Activated CD8-positive, alpha-beta memory T cell treated with anti-CD3 and anti-CD28 coated beads for 36 hours (primary cell): Measurements from ENCODE around the gene EI24. TPM values are rescaled to one million over a fixed set of nuclear protein-coding genes. Genes with fewer than 3 reads are reported as not detected.
"Not testable (repeated sequence)": the region's sequence is repeated elsewhere in the genome, so short reads cannot be mapped to it uniquely, and the experiment has no call there.

Experiments used
- CTCF ChIA-PET: fragments of 350-600 bp; sonication (Branson Sonifier 250); formaldehyde crosslinking; loops from one replicate; lab custom pipeline; 2021; ENCODE audit warnings: antibody characterized with exemption; lab: Charles Lee
- POLR2A ChIA-PET: fragments of 350-600 bp; sonication (Branson Sonifier 250); formaldehyde crosslinking; loops from one replicate; lab custom pipeline; 2021; ENCODE audit warnings: antibody characterized with exemption; lab: Charles Lee
- total RNA-seq, 2 experiments: library from RNA; stranded (reverse); gene quantifications; one replicate each; pipeline ENCODE4 v1.2.3, GENCODE V29; 2021

The EI24 gene
- total RNA-seq, 2 experiments from 2014 or later: 59.7 to 63.2 TPM

- POLR2A ChIA-PET: interaction anchor here (2.1 to 2.2 kb wide), 2 partner anchors 21 to 317 kb away, joined by 10 to 31 read pairs; partner anchors contain the start of genes HYLS1 and STT3A
Observed at GRCh38 chr11:125570952-125571351, 1.7 kb downstream of the EI24 start.

DNA sequence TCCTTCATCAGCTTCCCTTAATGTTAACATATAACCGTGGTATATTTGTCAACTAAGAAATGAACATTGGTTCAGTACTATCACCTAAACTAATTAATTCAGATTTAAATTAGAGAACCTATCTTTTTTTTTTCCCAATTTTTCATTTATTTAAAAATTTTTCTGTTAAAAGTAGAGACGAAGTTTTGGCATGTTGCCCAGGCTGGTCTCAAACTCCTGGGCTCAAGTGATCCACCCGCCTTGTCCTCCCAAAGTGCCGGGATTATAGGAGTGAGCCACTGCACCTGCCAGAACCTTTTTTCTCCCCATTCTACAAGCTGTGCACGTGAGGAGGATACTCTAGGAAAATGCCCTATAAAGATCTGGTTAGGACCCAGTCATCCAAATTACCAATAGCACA is 3.6 kb downstream of the EI24 start:
- ChIA-PET CTCF (interaction anchor here (1.0 kb wide), 1 partner anchor 60 kb away, joined by 3 read pairs; no protein-coding TSS in a partner anchor), POLR2A (no interaction called here)

More at GRCh38 chr11:125570952-125571351, 1.7 kb downstream of the EI24 start:
- CTCF ChIA-PET: interaction anchor here (1.8 kb wide), 1 partner anchor 55 kb away, joined by 4 read pairs; no protein-coding TSS in a partner anchor

DNA sequence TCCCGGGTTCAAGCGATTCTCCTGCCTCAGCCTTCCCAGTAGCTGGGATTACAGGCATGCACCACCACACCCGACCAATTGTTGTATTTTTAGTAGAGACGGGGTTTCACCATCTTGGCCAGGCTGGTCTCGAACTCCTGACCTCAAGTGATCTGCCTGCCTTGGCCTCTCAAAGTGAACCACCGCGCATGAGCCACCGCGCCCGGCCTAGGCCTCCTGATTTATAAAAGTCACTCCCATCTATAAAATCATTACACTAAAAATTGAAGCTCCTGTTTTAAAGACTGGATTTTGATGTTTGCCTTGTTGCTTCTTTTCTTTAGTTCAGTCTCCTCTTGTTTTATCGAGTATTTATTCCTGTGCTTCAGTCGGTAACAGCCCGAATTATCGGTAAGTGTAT is 7.9 kb downstream of the EI24 start:
- POLR2A ChIA-PET: not testable (repeated sequence)

DNA sequence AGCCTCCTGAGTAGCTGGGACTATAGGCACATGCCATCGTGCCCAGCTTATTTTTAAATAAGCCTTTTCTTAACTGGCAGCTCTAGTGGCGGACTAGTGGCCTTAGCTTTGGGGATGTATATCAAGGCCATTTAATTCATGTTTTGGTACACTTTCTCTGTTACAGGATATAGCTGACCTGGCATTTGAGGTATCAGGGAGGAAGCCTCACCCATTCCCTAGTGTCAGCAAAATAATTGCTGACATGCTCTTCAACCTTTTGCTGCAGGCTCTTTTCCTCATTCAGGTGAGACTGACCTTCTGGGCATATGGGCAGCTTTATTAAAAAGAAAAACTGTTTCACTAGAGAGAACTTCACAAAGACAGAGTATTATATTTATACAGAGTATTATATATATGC is 9.5 kb downstream of the EI24 start:
- CTCF ChIA-PET: interaction anchor here (0.7 kb wide), 1 partner anchor 9 kb away, joined by 3 read pairs; the partner anchor contains the start of gene EI24
- POLR2A ChIA-PET: no interaction called here

More for the DNA sequence above, 7.9 kb downstream of the EI24 start:
- CTCF ChIA-PET: not testable (repeated sequence)

DNA sequence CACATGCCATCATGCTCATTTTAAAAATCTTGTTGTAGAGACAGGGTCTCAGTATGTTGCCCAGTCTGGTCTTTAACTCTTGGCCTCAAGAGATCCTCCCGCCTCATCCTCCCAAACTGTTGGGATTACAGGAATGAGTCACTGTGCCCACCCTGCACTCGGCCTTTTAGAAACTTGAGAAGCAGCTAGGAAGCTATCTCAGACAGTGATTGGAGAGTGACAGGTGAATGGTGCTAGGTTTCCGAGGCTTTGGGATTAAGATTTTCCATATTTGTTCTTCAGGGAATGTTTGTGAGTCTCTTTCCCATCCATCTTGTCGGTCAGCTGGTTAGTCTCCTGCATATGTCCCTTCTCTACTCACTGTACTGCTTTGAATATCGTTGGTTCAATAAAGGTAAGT is 10.5 kb downstream of the EI24 start:
- ChIA-PET CTCF (interaction anchor here (0.8 kb wide), 1 partner anchor 10 kb away, joined by 3 read pairs; the partner anchor contains the start of gene EI24), POLR2A (no interaction called here)

DNA sequence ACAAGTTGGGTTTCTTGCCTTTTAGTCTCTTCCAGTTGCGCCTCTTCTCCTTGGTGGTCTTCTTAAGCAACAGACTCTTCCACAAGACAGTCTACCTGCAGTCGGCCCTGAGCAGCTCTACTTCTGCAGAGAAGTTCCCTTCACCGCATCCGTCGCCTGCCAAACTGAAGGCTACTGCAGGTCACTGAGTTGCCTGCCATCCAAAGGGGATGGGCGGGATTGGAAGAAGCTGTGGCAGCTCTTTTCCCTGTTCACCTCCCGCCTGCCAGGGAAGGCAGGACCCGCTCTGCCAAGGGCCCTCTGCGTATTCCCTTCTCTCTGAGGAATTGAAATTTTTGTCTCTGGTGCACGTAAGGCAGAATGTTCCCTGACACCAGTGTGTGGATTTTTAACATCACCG is 14.2 kb downstream of the EI24 start:
- ChIA-PET CTCF (no interaction called here), POLR2A (interaction anchor here (0.9 kb wide), 1 partner anchor 13 kb away, joined by 4 read pairs; no protein-coding TSS in a partner anchor)

GRCh38 chr11:125585487-125585886 is 16.2 kb downstream of the EI24 start:
- CTCF ChIA-PET: no interaction called here
- POLR2A ChIA-PET: no interaction called here

DNA sequence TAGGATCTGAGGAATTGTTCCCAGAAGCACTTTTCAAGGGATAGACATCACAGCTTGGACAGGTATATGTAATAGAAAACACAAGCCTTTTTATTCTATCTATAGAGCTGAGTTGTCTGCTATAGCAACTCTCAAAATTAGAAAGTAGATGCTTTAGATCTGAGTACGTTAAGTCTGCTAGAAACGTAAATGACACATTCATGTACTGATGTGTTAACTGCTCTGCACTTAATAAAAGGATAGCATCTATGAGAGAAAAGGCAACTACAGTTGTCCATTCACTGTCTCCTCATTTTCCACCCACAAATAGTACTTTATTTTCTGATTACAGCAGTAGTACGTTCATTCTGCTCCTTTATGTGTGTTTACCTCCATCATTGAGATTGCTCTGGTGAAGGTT is 17.3 kb downstream of the EI24 start:
- POLR2A ChIA-PET: no interaction called here

GRCh38 chr11:125587480-125587879 is 18.2 kb downstream of the EI24 start:
- CTCF ChIA-PET: no interaction called here
- POLR2A ChIA-PET: no interaction called here

More for the DNA sequence above, 17.3 kb downstream of the EI24 start:
- CTCF ChIA-PET: no interaction called here

GRCh38 chr11:125588505-125588904 is 19.2 kb downstream of the EI24 start:
- ChIA-PET POLR2A (no interaction called here), CTCF (no interaction called here)

GRCh38 chr11:125591649-125592304 is 22.5 kb downstream of the EI24 start:
- ChIA-PET CTCF (interaction anchor here (1.2 to 3.0 kb wide), 2 partner anchors 22 to 34 kb away, joined by 7 to 11 read pairs; partner anchors contain the start of genes CHEK1 and EI24), POLR2A (interaction anchor here (0.6 to 3.4 kb wide), 5 partner anchors 12 to 311 kb away, joined by 3 to 31 read pairs (median 4); partner anchors contain the start of genes CHEK1, EI24 and PUS3)

DNA sequence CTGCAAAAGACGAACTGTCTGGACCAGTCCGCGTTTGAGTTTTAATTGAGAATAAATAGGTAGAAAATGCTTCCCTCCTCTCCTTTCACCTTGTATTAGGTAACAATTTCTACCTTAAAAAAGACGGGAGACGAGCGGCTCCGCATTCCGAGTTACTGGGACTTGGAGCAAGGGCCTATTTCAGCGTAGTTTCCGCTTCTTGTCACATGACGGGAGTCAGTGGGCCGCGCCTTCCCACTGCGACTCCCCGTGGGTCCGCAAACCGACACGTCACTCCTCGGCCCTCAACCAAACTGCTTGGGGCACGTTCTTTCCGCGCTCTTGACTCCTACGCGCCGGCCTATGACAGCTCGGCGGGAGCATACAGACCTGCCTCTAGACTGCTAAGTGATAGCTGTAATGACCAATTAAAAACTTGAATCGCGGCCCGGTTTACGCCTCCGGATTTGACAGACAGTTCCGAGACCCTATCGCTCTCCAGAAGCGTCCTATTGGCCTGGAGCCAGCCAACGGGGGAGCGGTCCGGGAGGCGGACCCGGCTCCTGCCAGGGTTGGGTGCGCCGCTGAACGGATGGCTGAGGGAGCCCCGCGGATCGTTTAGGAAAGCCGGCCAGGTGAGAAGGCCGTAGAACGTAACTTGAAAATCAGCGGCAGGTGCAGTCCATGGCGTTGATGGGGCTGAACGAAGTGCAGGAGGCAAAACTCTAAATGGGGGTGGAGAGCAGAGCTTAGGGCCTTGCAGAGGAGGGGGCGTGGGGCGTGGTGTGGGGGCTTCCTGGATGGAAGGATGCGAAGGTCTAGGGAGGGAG is 23.2 kb downstream of the EI24 start, which contains the start of gene STT3A:
STT3A (plus strand) TSS at position 548 of the 809 bp plus-strand sequence. CDS start 3,064 bp downstream, outside the sequence.
- ChIA-PET CTCF (interaction anchor here (1.2 to 3.0 kb wide), 3 partner anchors 23 to 33 kb away, joined by 6 to 11 read pairs (median 7); partner anchors contain the start of genes CHEK1 and EI24), POLR2A (interaction anchor here (0.5 to 3.4 kb wide), 5 partner anchors 11 to 679 kb away, joined by 3 to 31 read pairs (median 4); partner anchors contain the start of genes CHEK1, EI24 and PUS3)

DNA sequence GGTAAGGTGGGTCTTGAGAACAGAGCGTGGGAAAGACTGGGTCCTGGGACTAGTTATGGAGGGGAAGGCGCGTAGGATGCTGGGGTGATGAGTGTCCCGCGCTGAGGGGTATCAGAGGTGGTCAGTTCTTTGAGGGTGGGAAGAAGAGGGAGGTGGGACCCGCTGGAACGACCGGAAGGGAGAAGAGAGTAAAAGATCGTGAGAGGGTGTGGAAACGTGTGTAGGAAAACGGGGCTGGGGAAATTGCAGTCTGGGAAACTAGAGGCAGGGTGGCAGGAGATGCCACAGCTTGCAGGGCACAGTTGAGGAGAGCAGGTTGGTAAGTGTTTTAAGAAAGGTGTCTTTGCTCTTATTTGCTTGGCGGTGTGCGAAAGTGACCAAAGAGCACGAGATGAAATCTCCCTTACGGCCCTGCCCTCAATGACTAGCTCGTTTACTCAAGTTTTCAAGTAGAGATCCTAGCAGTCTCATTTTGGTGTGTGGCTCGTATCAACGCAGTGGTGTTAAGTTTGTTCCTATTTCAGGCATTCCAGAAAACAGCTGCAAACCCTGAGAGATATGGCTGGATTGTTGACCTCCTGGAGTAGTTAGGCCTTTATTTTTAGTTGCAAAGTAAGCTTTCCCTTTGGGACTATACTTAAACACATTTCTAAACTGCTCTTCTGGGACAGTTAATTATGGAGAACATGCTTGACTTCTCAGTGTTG is 24.0 kb downstream of the EI24 start:
- ChIA-PET CTCF (interaction anchor here (1.0 to 3.0 kb wide), 3 partner anchors 19 to 32 kb away, joined by 3 to 11 read pairs (median 6); partner anchors contain the start of genes CHEK1 and EI24), POLR2A (interaction anchor here (0.6 to 3.4 kb wide), 5 partner anchors 10 to 310 kb away, joined by 3 to 31 read pairs (median 4); partner anchors contain the start of genes CHEK1, EI24 and PUS3)

- ChIA-PET POLR2A (no interaction called here), CTCF (no interaction called here)
Observed at GRCh38 chr11:125594958-125595357, 25.7 kb downstream of the EI24 start.

GRCh38 chr11:125600663-125601062 is 31.4 kb downstream of the EI24 start:
- ChIA-PET POLR2A (no interaction called here), CTCF (no interaction called here)

DNA sequence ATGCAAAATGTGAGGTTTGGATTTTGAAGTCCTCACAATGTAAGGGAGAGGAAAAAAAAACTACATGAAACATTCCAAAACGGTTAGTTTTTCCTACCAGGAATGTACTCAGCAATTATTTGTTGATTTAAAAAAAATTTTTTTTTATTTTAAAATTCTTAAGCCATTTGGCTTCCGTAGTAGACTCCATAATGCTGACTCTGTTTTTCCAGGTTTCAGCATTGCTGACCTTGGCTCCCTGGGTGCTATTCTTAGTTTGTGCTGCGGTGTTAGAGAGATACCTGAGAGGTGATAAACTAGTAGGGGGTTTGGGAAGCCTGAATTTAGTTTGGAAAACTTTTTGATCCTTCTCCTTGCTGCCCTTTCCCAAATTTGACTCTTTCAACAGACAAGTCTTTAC is 33.9 kb downstream of the EI24 start:
- CTCF ChIA-PET: interaction anchor here (0.5 kb wide), 1 partner anchor 36 kb away, joined by 3 read pairs; no protein-coding TSS in a partner anchor
- POLR2A ChIA-PET: interaction anchor here (1.1 kb wide), 1 partner anchor 10 kb away, joined by 4 read pairs; the partner anchor contains the start of gene STT3A

DNA sequence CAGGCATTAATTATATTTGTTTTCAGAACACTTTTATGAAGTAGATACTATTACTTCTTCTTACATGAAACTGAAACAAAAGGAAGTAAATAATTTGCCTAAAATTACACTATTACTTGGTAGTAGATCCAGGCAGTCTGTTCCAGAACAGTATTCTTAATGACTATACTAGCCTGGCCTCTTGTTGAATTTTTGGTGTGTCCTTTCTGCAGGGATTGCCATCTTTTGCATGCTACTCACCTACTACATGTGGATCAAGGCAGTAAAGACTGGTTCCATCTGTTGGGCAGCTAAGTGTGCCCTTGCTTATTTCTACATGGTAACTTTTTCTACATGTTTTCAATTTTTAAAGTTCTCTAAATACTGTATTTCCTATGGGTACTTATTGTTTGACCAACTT is 36.1 kb downstream of the EI24 start:
- ChIA-PET CTCF (no interaction called here), POLR2A (no interaction called here)

GRCh38 chr11:125609545-125609944 is 40.3 kb downstream of the EI24 start:
- ChIA-PET POLR2A (no interaction called here), CTCF (no interaction called here)
